22Rv1 (cell line): ENCODE results near the gene CPNE2.

Experiments
- CTCF ChIP-seq: fragments of 450-650 bp; IDR thresholded peaks from 2 replicates; pipeline ENCODE4 v1.5.1; 2017; ENCODE audit warnings: mild to moderate bottlenecking
- ZFX ChIP-seq: fragments of 450-650 bp; IDR thresholded peaks from 2 replicates; pipeline ENCODE4 v1.6.1; 2017; ENCODE audit warnings: antibody characterized with exemption, borderline replicate concordance

GRCh38 chr16:57083485-57084126 lies 8.8 kb upstream of the CPNE2 start:
- TF ChIP-seq CTCF: no peak
- TF ChIP-seq ZFX: no peak
